ENCODE data around the gene DIAPH2.

- TF ChIP-seq CTCF (IDR thresholded peaks at IDR 0.05 in 4 of 5, conservative IDR thresholded peaks at IDR 0.05 in 1 of 5): no peak
- no peak for TF ChIP-seq POLR2A (IDR thresholded peaks at IDR 0.05)
Measured at GRCh38 chrX:97334850-97335249, 650.2 kb downstream of the DIAPH2 start.
